Sigmoid colon (tissue), 4 donors: Measurements from ENCODE around the gene AACS.

ENCODE experiments used
- EP300 ChIP-seq, 4 donors: sonication (generic); formaldehyde crosslinking; IDR thresholded peaks; one replicate each; pipeline ENCODE4 v1.6.1; 2017; ENCODE audit warnings: antibody characterized with exemption in 4 of 4
- POLR2A ChIP-seq, 2 donors: fragments of 450-650 bp; IDR thresholded peaks; one replicate each; pipeline ENCODE4 v1.6.1; 2016; ENCODE audit warnings: antibody characterized with exemption in 2 of 2, mild to moderate bottlenecking in 2 of 2, moderate library complexity in 2 of 2
- POLR2AphosphoS5 ChIP-seq, 4 donors: sonication (generic); formaldehyde crosslinking; IDR thresholded peaks; one replicate each; pipeline ENCODE4 v1.6.1; 2017; ENCODE audit warnings: antibody characterized with exemption in 4 of 4
- TF ChIP-seq, protein P1 (sequence below), 4 experiments: fragments of 450-650 bp in 3 of 4; fragments of 200-600 bp in 1 of 4; IDR thresholded peaks; one replicate each; pipeline ENCODE4 v1.5.1; 2016 to 2019; ENCODE audit warnings: antibody characterized with exemption in 4 of 4, mild to moderate bottlenecking in 3 of 4, moderate library complexity in 2 of 4

DNA sequence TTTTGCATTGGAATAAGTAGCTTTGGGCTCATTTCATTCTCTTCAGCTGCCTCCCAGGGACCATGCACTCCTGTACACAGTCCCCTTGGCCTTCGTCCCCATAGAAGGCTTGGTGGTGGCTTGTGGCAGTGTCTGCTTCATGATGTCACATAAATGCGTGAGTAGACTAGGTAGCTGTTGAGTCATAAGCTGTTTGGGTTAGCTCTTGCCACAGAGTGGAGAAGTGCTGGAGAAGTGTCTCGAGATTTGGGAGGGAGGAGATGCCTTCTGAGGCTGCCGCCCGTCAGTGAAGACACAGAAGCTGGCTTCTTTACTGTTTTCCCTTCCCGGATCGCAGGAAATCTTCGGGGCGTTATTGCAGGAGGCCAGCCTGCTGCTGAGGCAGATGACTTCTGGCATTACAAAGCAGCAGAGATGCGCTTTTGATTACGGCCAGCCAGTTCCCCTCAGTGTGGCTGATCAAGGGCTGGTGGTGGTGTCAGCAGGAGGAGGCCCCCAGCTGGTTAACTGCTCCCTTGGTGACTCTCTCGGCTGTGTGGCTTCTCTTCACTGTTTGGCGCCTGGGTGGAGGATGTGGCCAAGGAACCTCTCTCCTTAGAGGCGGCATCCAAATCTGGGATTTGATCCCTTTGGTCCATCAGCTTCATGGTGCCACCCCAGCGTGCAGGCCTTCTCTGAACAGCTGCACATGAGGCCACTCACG lies 67.6 kb downstream of the AACS start:
- TF ChIP-seq, protein P1, sequence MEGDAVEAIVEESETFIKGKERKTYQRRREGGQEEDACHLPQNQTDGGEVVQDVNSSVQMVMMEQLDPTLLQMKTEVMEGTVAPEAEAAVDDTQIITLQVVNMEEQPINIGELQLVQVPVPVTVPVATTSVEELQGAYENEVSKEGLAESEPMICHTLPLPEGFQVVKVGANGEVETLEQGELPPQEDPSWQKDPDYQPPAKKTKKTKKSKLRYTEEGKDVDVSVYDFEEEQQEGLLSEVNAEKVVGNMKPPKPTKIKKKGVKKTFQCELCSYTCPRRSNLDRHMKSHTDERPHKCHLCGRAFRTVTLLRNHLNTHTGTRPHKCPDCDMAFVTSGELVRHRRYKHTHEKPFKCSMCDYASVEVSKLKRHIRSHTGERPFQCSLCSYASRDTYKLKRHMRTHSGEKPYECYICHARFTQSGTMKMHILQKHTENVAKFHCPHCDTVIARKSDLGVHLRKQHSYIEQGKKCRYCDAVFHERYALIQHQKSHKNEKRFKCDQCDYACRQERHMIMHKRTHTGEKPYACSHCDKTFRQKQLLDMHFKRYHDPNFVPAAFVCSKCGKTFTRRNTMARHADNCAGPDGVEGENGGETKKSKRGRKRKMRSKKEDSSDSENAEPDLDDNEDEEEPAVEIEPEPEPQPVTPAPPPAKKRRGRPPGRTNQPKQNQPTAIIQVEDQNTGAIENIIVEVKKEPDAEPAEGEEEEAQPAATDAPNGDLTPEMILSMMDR (IDR thresholded peaks at IDR 0.05), result no peak
- TF ChIP-seq POLR2A (IDR thresholded peaks at IDR 0.05) (no peak), EP300 (IDR thresholded peaks at IDR 0.05) (no peak), POLR2AphosphoS5 (IDR thresholded peaks at IDR 0.05) (no peak)
